Measurements from ENCODE around the gene STARD4.

The STARD4 gene

GRCh38 chr5:111528056-111528455 is 15.7 kb upstream of the STARD4 start:
- Histone ChIP-seq H2AFZ (ENCODE audit: low read length, unreplicated experiment) (no peak overlapping the region), H3K4me3 (ENCODE audit: low read depth, low read length) (no peak overlapping the region), H3K27me3 (ENCODE audit: insufficient read depth, low read length) (no peaks in the 10 kb centered on the region), H3K27ac (ENCODE audit: low read depth, low read length) (no peak overlapping the region), H3K36me3 (ENCODE audit: insufficient read depth, low read length) (no peaks in the 10 kb centered on the region), H3K4me1 (ENCODE audit: control insufficient read depth, insufficient read depth, low read length, unreplicated experiment) (peaks cover 6% of the 10 kb centered on the region), H3K79me2 (ENCODE audit: control insufficient read depth, insufficient read depth, low read length, unreplicated experiment) (no peaks in the 10 kb centered on the region)

DNA sequence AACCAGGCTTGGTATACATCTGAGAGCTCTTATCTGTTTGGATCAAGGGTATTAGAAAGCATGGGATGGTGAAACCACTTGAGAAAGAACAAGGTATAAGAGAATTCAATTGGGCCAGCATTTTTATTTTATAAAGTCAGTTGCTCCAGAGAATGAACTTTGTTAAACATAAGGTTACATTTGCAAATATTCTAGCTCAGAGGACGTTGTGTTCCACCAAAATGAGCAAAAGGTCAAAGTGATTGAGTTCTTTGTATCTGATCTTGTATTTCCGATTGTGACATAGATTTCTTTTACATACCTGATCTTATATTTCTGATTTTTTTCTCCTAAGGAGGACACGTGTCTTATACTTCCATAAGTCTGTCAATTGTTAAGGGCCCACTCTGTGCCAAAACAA is 8.6 kb upstream of the STARD4 start:
- no peak overlapping the region for H2AFZ ChIP-seq (ENCODE audit: low read length, unreplicated experiment)
- no peaks in the 10 kb centered on the region for H3K79me2 ChIP-seq (ENCODE audit: control insufficient read depth, insufficient read depth, low read length, unreplicated experiment)
- no peak overlapping the region for H3K27ac ChIP-seq (ENCODE audit: low read depth, low read length)

DNA sequence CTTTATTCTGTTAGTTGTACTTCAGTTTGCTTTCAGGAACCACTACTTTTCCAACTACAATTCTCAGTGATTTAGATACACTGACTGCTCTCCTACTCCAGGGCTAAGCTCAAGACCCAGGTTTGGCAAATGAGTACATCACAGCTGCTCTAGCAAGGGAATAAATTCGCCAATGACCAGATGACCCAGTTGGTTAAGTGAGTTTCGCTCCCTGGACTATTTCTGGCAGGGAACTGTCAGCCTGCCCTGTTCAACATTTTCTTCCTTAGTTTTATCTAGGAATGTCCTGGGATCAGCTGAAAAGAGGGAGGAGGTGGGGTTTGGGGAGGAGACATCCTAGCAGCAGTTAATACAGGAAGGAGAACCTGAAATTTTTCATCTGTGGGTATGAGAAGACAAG is 6.4 kb upstream of the STARD4 start:
- Histone ChIP-seq H3K79me2 (ENCODE audit: control insufficient read depth, insufficient read depth, low read length, unreplicated experiment) (no peaks in the 10 kb centered on the region), H3K27me3 (ENCODE audit: insufficient read depth, low read length) (no peaks in the 10 kb centered on the region), H3K27ac (ENCODE audit: low read depth, low read length) (no peak overlapping the region), H2AFZ (ENCODE audit: low read length, unreplicated experiment) (no peak overlapping the region), H3K4me3 (ENCODE audit: low read depth, low read length) (no peak overlapping the region), H3K4me1 (ENCODE audit: control insufficient read depth, insufficient read depth, low read length, unreplicated experiment) (peaks cover 8% of the 10 kb centered on the region), H3K36me3 (ENCODE audit: insufficient read depth, low read length) (no peaks in the 10 kb centered on the region)

More for the DNA sequence above, 8.6 kb upstream of the STARD4 start:
- Histone ChIP-seq H3K4me3 (ENCODE audit: low read depth, low read length) (no peak overlapping the region), H3K27me3 (ENCODE audit: insufficient read depth, low read length) (no peaks in the 10 kb centered on the region), H3K36me3 (ENCODE audit: insufficient read depth, low read length) (no peaks in the 10 kb centered on the region), H3K4me1 (ENCODE audit: control insufficient read depth, insufficient read depth, low read length, unreplicated experiment) (no peaks in the 10 kb centered on the region)

GRCh38 chr5:111517853-111518501 is 5.6 kb upstream of the STARD4 start:
- H3K4me1 ChIP-seq (ENCODE audit: control insufficient read depth, insufficient read depth, low read length, unreplicated experiment): peaks cover 10% of the 10 kb centered on the region
- H3K79me2 ChIP-seq (ENCODE audit: control insufficient read depth, insufficient read depth, low read length, unreplicated experiment): no peaks in the 10 kb centered on the region
- H3K4me3 ChIP-seq (ENCODE audit: low read depth, low read length): no peak overlapping the region

DNA sequence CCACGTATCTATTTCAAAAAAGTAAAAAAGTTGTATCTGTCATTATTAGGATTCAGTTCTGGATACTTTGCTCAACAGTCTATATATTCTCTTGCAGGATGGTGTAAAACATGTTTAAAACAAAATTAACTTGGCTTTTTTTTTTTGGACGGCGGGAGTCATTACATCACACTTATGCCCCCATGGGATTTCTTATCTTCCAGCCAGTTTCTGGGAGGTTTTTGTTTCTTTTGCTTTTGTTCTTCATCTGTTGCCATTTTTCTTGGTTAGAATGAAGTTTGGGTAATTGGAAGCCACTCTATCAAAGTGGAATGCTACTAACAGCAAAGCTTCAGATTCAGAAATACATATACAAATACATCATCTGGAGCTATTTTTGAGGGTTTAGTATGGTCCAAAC is 1.8 kb upstream of the STARD4 start:
- peak overlapping the region; percentile 1 for H2AFZ ChIP-seq (ENCODE audit: low read length, unreplicated experiment)
- H3K36me3 ChIP-seq (ENCODE audit: insufficient read depth, low read length): no peaks in the 10 kb centered on the region
- H3K27ac ChIP-seq (ENCODE audit: low read depth, low read length): peak overlapping the region; percentile 89
- no peaks in the 10 kb centered on the region for H3K27me3 ChIP-seq (ENCODE audit: insufficient read depth, low read length)
- peaks cover 16% of the 10 kb centered on the region for H3K4me1 ChIP-seq (ENCODE audit: control insufficient read depth, insufficient read depth, low read length, unreplicated experiment)
- peaks cover 33% of the 10 kb centered on the region for H3K79me2 ChIP-seq (ENCODE audit: control insufficient read depth, insufficient read depth, low read length, unreplicated experiment)
- H3K4me3 ChIP-seq (ENCODE audit: low read depth, low read length): 0 out of 2 replicates have a peak overlapping the region, but pooled peaks have one; percentile 85

More at GRCh38 chr5:111517853-111518501, 5.6 kb upstream of the STARD4 start:
- H2AFZ ChIP-seq (ENCODE audit: low read length, unreplicated experiment): no peak overlapping the region
- no peaks in the 10 kb centered on the region for H3K27me3 ChIP-seq (ENCODE audit: insufficient read depth, low read length)
- H3K27ac ChIP-seq (ENCODE audit: low read depth, low read length): no peak overlapping the region
- H3K36me3 ChIP-seq (ENCODE audit: insufficient read depth, low read length): no peaks in the 10 kb centered on the region

DNA sequence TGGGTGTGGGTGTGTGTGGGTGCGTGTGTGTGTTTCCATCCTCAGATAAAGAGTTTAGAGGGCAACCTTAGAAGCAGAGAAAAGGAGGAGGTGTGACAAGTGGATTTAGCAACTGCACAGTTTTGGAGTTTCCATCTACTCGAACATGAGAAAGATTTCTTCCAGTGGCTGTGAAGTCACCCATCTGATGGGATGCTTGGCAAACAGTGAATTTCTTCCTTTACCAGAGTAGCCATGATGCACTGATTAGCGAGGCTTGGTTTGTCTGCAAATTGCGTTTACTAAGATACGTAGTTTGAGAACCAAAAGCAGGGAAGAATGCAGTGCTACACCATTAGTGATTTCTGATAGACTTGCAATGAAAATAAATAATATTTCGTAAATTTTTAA is 791 bp upstream of the STARD4 start:
- Histone ChIP-seq H3K4me1 (ENCODE audit: control insufficient read depth, insufficient read depth, low read length, unreplicated experiment) (peaks cover 16% of the 10 kb centered on the region), H3K4me3 (ENCODE audit: low read depth, low read length) (peak overlapping the region; percentile 85), H3K79me2 (ENCODE audit: control insufficient read depth, insufficient read depth, low read length, unreplicated experiment) (peaks cover 41% of the 10 kb centered on the region), H3K27me3 (ENCODE audit: insufficient read depth, low read length) (no peaks in the 10 kb centered on the region), H3K36me3 (ENCODE audit: insufficient read depth, low read length) (no peaks in the 10 kb centered on the region), H3K27ac (ENCODE audit: low read depth, low read length) (peak overlapping the region; percentile 89), H2AFZ (ENCODE audit: low read length, unreplicated experiment) (peak overlapping the region; percentile 2)

DNA sequence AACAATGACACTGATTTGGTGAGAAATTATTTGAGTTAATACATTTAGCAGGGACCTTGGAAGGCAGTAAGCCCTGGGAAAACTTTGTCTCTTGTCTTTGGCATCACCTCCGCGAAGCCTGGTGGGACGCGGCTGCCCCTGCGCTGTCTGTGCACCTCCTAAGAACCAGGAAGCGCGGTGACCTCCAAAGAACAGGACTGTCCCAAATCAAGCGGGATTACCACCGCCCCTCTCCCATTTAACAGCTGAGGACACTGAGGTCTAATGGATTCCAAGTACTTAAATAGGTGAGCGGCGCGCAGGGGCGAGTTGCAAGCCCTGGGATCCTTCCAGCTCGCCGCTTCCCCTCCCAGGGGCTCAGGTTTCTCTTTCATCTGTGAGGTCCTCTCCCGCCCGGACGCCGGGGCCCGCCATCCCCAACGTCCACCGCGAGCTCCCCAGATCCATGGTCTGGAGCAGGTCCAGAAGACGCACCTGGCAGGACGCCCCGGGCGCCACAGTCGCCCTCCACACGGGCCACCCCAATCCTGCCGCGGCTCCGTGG is 432 bp downstream of the STARD4 start:
- no peaks in the 10 kb centered on the region for H3K36me3 ChIP-seq (ENCODE audit: insufficient read depth, low read length)
- peak overlapping the region; percentile 85 for H3K4me3 ChIP-seq (ENCODE audit: low read depth, low read length)
- H3K79me2 ChIP-seq (ENCODE audit: control insufficient read depth, insufficient read depth, low read length, unreplicated experiment): peaks cover 53% of the 10 kb centered on the region
- H2AFZ ChIP-seq (ENCODE audit: low read length, unreplicated experiment): peak overlapping the region; percentile 59
- peaks cover 16% of the 10 kb centered on the region for H3K4me1 ChIP-seq (ENCODE audit: control insufficient read depth, insufficient read depth, low read length, unreplicated experiment)
- H3K27me3 ChIP-seq (ENCODE audit: insufficient read depth, low read length): no peaks in the 10 kb centered on the region
- peak overlapping the region; percentile 54 for H3K27ac ChIP-seq (ENCODE audit: low read depth, low read length)

GRCh38 chr5:111511174-111511830 is 1.0 kb downstream of the STARD4 start:
- peak overlapping the region; percentile 85 for H3K4me3 ChIP-seq (ENCODE audit: low read depth, low read length)
- H3K27me3 ChIP-seq (ENCODE audit: insufficient read depth, low read length): no peaks in the 10 kb centered on the region
- H3K79me2 ChIP-seq (ENCODE audit: control insufficient read depth, insufficient read depth, low read length, unreplicated experiment): peaks cover 58% of the 10 kb centered on the region
- peak overlapping the region; percentile 59 for H2AFZ ChIP-seq (ENCODE audit: low read length, unreplicated experiment)
- peaks cover 16% of the 10 kb centered on the region for H3K4me1 ChIP-seq (ENCODE audit: control insufficient read depth, insufficient read depth, low read length, unreplicated experiment)
- no peaks in the 10 kb centered on the region for H3K36me3 ChIP-seq (ENCODE audit: insufficient read depth, low read length)
- peak overlapping the region; percentile 54 for H3K27ac ChIP-seq (ENCODE audit: low read depth, low read length)

DNA sequence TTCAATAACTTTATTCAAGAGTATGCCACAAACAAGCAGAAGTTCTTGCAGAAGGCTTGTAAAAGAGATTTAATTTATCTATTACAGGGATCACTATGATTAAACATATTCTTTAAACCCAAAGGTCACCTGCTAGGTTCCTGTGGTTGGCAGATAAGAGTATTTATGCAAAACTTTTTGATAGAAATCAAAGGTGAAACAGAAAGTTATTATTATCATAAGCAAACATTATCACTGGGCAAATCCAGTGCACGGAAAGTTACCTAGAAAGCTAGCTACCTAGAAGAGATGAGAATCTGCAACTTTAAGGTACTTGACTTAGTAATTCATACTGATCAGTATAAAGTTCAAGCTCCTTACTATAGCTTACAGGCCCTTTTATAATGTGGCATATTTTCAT is 3.2 kb downstream of the STARD4 start:
- Histone ChIP-seq H3K36me3 (ENCODE audit: insufficient read depth, low read length) (peaks cover 5% of the 10 kb centered on the region; the same call in 1 of the 2 replicates), H3K27me3 (ENCODE audit: insufficient read depth, low read length) (no peaks in the 10 kb centered on the region), H3K27ac (ENCODE audit: low read depth, low read length) (no peak overlapping the region), H3K4me1 (ENCODE audit: control insufficient read depth, insufficient read depth, low read length, unreplicated experiment) (peaks cover 15% of the 10 kb centered on the region), H3K4me3 (ENCODE audit: low read depth, low read length) (peak overlapping the region; percentile 85), H3K79me2 (ENCODE audit: control insufficient read depth, insufficient read depth, low read length, unreplicated experiment) (peaks cover 69% of the 10 kb centered on the region), H2AFZ (ENCODE audit: low read length, unreplicated experiment) (no peak overlapping the region)

DNA sequence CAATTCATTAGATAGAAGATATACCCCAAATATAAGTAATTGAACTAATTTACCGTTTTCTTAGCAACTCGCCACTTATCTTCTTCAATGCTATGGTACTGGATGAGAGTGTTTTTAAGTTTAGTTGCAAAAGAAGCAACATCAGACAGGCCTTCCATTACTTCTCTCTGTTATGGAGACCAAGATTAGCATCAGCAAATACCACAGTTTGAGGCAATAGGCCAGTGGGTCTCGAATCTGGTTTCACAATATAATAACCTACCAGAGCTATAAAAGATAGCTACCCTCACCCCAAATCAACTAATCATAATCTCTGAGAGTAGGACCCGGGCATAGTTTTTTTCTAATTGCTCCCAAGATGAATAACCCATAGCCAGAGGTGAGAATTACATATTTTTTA is 5.1 kb downstream of the STARD4 start:
- H3K27ac ChIP-seq (ENCODE audit: low read depth, low read length): no peak overlapping the region
- peaks cover 12% of the 10 kb centered on the region; the same call in 1 of the 2 replicates for H3K36me3 ChIP-seq (ENCODE audit: insufficient read depth, low read length)
- no peak overlapping the region for H3K4me3 ChIP-seq (ENCODE audit: low read depth, low read length)
- peaks cover 23% of the 10 kb centered on the region for H3K4me1 ChIP-seq (ENCODE audit: control insufficient read depth, insufficient read depth, low read length, unreplicated experiment)
- peaks cover 78% of the 10 kb centered on the region for H3K79me2 ChIP-seq (ENCODE audit: control insufficient read depth, insufficient read depth, low read length, unreplicated experiment)
- no peak overlapping the region for H2AFZ ChIP-seq (ENCODE audit: low read length, unreplicated experiment)
- no peaks in the 10 kb centered on the region for H3K27me3 ChIP-seq (ENCODE audit: insufficient read depth, low read length)

DNA sequence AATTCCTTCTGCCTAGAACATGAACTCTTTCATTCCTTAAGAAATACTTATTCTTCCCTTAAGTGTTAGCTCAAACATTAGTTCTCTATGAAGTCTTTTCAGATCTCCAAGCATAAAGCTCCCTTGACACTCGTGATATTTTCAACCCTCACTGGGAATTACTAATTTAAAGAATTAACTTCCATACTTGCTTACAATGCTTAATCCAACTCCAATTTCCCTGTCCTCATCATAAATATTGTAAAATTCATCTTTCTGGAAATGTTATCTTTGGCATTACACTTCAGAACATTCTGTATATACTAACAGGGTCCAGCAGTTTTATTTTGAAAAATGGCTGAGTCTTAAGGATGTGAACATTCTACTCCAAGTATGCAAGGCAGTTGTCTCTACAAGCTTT is 7.2 kb downstream of the STARD4 start:
- Histone ChIP-seq H3K79me2 (ENCODE audit: control insufficient read depth, insufficient read depth, low read length, unreplicated experiment) (peaks cover 59% of the 10 kb centered on the region), H3K4me3 (ENCODE audit: low read depth, low read length) (no peak overlapping the region), H3K27me3 (ENCODE audit: insufficient read depth, low read length) (no peaks in the 10 kb centered on the region), H3K36me3 (ENCODE audit: insufficient read depth, low read length) (peaks cover 18% of the 10 kb centered on the region; the same call in 1 of the 2 replicates), H2AFZ (ENCODE audit: low read length, unreplicated experiment) (no peak overlapping the region), H3K4me1 (ENCODE audit: control insufficient read depth, insufficient read depth, low read length, unreplicated experiment) (peaks cover 17% of the 10 kb centered on the region), H3K27ac (ENCODE audit: low read depth, low read length) (no peak overlapping the region)
